Gastroesophageal sphincter (tissue), 3 donors: ENCODE data around the gene CFAP74.

Experiments
- CTCF ChIP-seq, 4 experiments: fragments of 200-600 bp in 2 of 4; fragments of 450-650 bp in 2 of 4; sonication (generic) in 1 of 4; IDR thresholded peaks; one replicate each; pipeline ENCODE4 v1.5.1; 2017 to 2019; ENCODE audit warnings: antibody characterized with exemption in 4 of 4, mild to moderate bottlenecking in 2 of 4, moderate library complexity in 2 of 4
- EP300 ChIP-seq: sonication (generic); formaldehyde crosslinking; IDR thresholded peaks from one replicate; pipeline ENCODE4 v1.6.1; 2017; ENCODE audit warnings: antibody characterized with exemption, mild to moderate bottlenecking
- POLR2A ChIP-seq, 2 donors: fragments of 450-650 bp; IDR thresholded peaks; one replicate each; pipeline ENCODE4 v1.6.1; 2017; ENCODE audit warnings: antibody characterized with exemption in 2 of 2, mild to moderate bottlenecking in 2 of 2, moderate library complexity in 1 of 2
- POLR2AphosphoS5 ChIP-seq: sonication (generic); formaldehyde crosslinking; IDR thresholded peaks from one replicate; pipeline ENCODE4 v1.6.1; 2017; ENCODE audit warnings: antibody characterized with exemption

- TF ChIP-seq CTCF (IDR thresholded peaks at IDR 0.05) (no peak), POLR2AphosphoS5 (no peak), POLR2A (IDR thresholded peaks at IDR 0.05) (no peak), EP300 (no peak)
Measured at GRCh38 chr1:1978108-1978507, 25.5 kb downstream of the CFAP74 start.
